ENCODE data around the gene TSPAN17. TPM values are rescaled to one million over a fixed set of nuclear protein-coding genes. Genes with fewer than 3 reads are reported as not detected.

TSPAN17 gene
- total and polyA plus RNA-seq, 11 donors: 15.4 to 59.3 (median 30.9) TPM

DNA sequence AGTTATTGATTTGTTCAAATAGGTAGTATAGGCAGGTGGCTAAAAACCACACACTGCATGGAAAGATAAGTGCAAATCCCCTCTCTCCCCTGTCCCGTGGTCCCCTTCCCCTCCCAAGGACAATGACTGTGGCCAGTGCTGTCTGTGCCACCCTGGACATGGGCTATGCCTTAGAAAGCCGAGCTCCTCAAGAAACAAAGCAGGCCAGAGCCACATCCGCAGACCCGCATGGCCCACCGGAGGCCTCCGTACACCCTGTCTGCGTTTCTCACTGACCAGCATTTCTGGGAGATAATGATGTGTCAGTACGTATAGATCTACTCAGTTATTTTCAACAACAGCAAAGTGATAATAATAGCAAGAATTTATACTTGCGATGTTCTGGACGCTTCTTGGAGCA is 16.3 kb downstream of the TSPAN17 start:
- peak in 1 of 5 donors; percentile 20 for DNase-seq

DNA sequence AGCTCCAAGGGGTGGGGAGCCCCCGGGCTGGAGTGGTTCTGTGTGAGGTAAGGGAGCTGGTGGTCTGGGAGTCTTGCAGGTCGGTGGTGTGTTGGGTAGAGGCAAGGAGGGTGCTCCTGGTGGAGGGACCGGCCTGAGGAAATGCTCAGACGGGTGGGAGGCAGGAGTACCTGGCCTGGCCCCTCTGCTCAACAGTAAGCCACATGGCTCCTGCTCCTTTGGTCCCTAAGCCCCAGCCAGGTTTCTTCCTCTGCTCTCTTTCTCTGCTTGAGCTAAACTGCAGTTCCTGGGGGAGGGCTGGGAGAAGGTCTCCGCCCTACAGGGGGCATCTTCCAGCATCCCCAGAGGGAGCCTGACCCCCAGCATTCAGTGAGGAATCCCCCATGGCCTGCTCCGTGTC is 17.2 kb downstream of the TSPAN17 start:
- H3K9me3 ChIP-seq: no peaks in the 10 kb centered on the region
- H3K4me3 ChIP-seq: no peak overlapping the region
- peaks cover 0 to 58% (median 15%) of the 10 kb centered on the region in 9 donors for H3K27me3 ChIP-seq
- no peak overlapping the region for H3K27ac ChIP-seq
- peaks cover 0 to 11% (median under 1%) of the 10 kb centered on the region in 12 donors for H3K4me1 ChIP-seq
- TF ChIP-seq, protein P1, sequence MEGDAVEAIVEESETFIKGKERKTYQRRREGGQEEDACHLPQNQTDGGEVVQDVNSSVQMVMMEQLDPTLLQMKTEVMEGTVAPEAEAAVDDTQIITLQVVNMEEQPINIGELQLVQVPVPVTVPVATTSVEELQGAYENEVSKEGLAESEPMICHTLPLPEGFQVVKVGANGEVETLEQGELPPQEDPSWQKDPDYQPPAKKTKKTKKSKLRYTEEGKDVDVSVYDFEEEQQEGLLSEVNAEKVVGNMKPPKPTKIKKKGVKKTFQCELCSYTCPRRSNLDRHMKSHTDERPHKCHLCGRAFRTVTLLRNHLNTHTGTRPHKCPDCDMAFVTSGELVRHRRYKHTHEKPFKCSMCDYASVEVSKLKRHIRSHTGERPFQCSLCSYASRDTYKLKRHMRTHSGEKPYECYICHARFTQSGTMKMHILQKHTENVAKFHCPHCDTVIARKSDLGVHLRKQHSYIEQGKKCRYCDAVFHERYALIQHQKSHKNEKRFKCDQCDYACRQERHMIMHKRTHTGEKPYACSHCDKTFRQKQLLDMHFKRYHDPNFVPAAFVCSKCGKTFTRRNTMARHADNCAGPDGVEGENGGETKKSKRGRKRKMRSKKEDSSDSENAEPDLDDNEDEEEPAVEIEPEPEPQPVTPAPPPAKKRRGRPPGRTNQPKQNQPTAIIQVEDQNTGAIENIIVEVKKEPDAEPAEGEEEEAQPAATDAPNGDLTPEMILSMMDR (IDR thresholded peaks at IDR 0.05): no peak
- TF ChIP-seq POLR2A (IDR thresholded peaks at IDR 0.05): no peak
- 27 to 34% (median 30%) methylated on average over 5 to 6 of the region's 6 CpGs for WGBS, 4 donors
- no peaks in the 10 kb centered on the region for H3K36me3 ChIP-seq
- DNase-seq (peak in 2 of 5 donors; percentile 8 to 50), ATAC-seq (no peak)
- intact Hi-C loops (cut with DNase I): loop anchor here in 6 of 10 donors (5.0 to 10.0 kb wide), 4 partner anchors 150 to 448 kb away; partner anchors contain the start of gene UNC5A (in 1 of the 6)

More for the DNA sequence above, 16.3 kb downstream of the TSPAN17 start:
- H3K36me3 ChIP-seq: no peaks in the 10 kb centered on the region
- no peak for ATAC-seq
- no peak overlapping the region for H3K4me3 ChIP-seq
- intact Hi-C loops (cut with DNase I): loop anchor here in 6 of 10 donors (5.0 to 10.0 kb wide), 4 partner anchors 151 to 449 kb away; partner anchors contain the start of gene UNC5A (in 1 of the 6)
- H3K4me1 ChIP-seq: peaks cover 0 to 20% (median 8%) of the 10 kb centered on the region in 12 donors
- no peaks in the 10 kb centered on the region for H3K9me3 ChIP-seq
- no peak overlapping the region for H3K27ac ChIP-seq
- no peak for TF ChIP-seq POLR2A (IDR thresholded peaks at IDR 0.05)
- TF ChIP-seq, protein P1 (IDR thresholded peaks at IDR 0.05): no peak
- H3K27me3 ChIP-seq: peaks cover 0 to 50% (median 15%) of the 10 kb centered on the region in 9 donors
- WGBS, 4 donors: 85 to 93% (median 86%) methylated on average over 10 of the region's 10 CpGs

DNA sequence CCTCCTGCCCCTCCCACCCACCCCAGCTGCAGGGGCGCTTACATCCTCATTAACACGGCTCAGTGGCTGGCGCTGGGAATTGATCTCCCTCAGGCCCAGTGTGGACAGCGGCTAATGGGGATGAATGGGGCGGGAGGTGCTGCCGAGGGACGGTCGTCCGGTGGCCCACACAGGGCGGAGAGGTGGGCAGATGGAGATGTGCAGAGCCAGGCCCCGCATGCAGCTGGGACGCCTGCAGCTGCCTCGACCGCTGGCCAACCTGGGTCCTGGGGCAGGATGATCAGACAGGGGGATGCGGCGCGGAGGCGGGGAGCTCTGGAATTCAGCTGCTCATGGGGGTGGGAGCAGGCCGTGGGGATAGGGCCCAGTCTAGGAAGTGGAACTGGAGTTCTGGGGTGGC is 17.6 kb downstream of the TSPAN17 start:
- H3K4me3 ChIP-seq: no peak overlapping the region
- peaks cover 0 to 10% (median under 1%) of the 10 kb centered on the region in 12 donors for H3K4me1 ChIP-seq
- peak in 2 of 5 donors; percentile 18 to 57 for DNase-seq
- no peak for TF ChIP-seq POLR2A (IDR thresholded peaks at IDR 0.05)
- TF ChIP-seq, protein P1 (IDR thresholded peaks at IDR 0.05): no peak
- 22 to 37% (median 27%) methylated on average over 6 to 19 of the region's 19 CpGs for WGBS, 4 donors
- H3K27me3 ChIP-seq: peaks cover 0 to 60% (median 17%) of the 10 kb centered on the region in 9 donors
- H3K9me3 ChIP-seq: no peaks in the 10 kb centered on the region
- no peak overlapping the region for H3K27ac ChIP-seq
- no peak for ATAC-seq
- no peaks in the 10 kb centered on the region for H3K36me3 ChIP-seq
- intact Hi-C loops (cut with DNase I): loop anchor here in 6 of 10 donors (5.0 to 10.0 kb wide), 4 partner anchors 150 to 447 kb away; partner anchors contain the start of gene UNC5A (in 1 of the 6)

DNA sequence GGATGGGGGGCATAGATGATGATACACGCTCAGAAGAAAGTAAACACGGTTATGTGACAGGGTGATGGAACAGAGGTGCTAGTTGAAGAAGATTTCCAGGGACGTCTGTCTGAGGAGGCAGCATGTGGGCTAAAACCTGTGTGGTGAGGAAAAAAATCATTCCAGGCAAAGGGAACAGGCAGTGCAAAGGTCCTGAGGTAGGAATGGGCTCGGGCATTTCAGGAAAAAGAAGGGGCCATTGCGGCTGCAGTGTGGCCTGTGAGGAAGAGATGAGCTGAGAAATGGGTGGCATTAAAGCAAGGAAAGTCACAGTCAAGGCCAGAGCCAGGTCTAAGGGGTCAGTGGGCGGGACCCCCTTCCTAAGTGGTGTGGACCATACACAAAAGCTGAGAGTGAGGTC is 18.2 kb downstream of the TSPAN17 start:
- Histone ChIP-seq H3K4me3 (no peak overlapping the region), H3K9me3 (no peaks in the 10 kb centered on the region), H3K36me3 (no peaks in the 10 kb centered on the region), H3K27me3 (peaks cover 0 to 66% (median 19%) of the 10 kb centered on the region in 9 donors), H3K4me1 (peaks cover 0 to 7% (median under 1%) of the 10 kb centered on the region in 12 donors), H3K27ac (no peak overlapping the region)
- 81 to 90% (median 85%) methylated on average over 6 of the region's 6 CpGs for WGBS, 4 donors
- TF ChIP-seq, protein P1 (IDR thresholded peaks at IDR 0.05): no peak
- TF ChIP-seq POLR2A (IDR thresholded peaks at IDR 0.05): no peak
- no peak for ATAC-seq
- intact Hi-C loops (cut with DNase I): loop anchor here in 2 of 10 donors (10.0 kb wide), 2 partner anchors 149 to 169 kb away; partner anchors contain the start of gene UNC5A (in 1 of the 2)
- DNase-seq: no peak
